ENCODE data around the gene R3HDM4.

The R3HDM4 gene

GRCh38 chr19:932648-933552, 19.9 kb upstream of the R3HDM4 start:
- TF ChIP-seq, protein P1, sequence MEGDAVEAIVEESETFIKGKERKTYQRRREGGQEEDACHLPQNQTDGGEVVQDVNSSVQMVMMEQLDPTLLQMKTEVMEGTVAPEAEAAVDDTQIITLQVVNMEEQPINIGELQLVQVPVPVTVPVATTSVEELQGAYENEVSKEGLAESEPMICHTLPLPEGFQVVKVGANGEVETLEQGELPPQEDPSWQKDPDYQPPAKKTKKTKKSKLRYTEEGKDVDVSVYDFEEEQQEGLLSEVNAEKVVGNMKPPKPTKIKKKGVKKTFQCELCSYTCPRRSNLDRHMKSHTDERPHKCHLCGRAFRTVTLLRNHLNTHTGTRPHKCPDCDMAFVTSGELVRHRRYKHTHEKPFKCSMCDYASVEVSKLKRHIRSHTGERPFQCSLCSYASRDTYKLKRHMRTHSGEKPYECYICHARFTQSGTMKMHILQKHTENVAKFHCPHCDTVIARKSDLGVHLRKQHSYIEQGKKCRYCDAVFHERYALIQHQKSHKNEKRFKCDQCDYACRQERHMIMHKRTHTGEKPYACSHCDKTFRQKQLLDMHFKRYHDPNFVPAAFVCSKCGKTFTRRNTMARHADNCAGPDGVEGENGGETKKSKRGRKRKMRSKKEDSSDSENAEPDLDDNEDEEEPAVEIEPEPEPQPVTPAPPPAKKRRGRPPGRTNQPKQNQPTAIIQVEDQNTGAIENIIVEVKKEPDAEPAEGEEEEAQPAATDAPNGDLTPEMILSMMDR (IDR thresholded peaks at IDR 0.05): no peak
- no peak for TF ChIP-seq ZFX (IDR thresholded peaks at IDR 0.05; ENCODE audit: borderline replicate concordance)
- H3K27ac ChIP-seq: no peak overlapping the region

DNA sequence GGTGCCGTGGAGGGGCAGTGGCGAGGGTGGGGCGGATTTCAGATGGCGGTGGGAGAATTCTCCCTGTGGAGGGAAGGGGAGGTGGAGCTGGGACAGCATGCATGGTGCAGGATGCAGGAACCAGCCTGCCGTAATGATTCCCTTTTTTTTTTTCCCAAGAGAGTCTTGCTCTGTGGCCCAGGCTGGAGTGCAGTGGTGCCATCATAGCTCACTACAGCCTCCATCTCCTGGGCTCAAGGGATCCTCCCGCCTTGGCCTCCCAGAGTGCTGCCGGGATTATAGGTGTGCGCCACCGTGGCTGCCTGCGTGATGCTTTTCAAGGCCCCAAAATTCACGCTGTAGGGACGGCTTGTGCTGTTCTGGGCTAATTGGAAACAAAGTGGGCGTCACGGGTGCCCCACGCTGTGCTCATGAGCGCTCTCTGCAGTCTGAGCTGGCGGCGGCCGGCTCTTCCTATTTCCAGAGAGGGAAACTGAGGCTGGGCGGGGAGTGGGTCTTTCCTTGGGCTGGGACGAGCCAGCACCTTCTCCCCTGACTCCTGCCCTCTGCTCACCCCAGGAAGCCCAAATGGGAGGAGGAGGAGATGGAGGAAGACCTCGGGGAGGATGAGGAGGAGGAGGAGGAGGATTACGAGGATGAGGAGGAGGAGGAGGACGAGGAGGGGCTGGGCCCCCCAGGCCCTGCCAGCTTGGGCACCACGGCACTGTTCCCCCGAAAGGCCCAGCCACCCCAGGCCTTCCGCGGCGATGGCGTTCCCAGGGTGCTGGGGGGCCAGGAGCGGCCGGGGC, 19.0 kb upstream of the R3HDM4 start:
- H3K27ac ChIP-seq: no peak overlapping the region
- TF ChIP-seq ZFX (IDR thresholded peaks at IDR 0.05; ENCODE audit: borderline replicate concordance): no peak
- TF ChIP-seq, protein P1 (IDR thresholded peaks at IDR 0.05): no peak

- no peak overlapping the region for H3K27ac ChIP-seq
- TF ChIP-seq ZFX (IDR thresholded peaks at IDR 0.05; ENCODE audit: borderline replicate concordance): no peak
- TF ChIP-seq, protein P1 (IDR thresholded peaks at IDR 0.05): no peak
Measured at GRCh38 chr19:929891-930258, 16.9 kb upstream of the R3HDM4 start.

- H3K27ac ChIP-seq: peak overlapping the region; percentile 36; the same call in 1 of the 2 replicates
- no peak for TF ChIP-seq ZFX (IDR thresholded peaks at IDR 0.05; ENCODE audit: borderline replicate concordance)
- TF ChIP-seq, protein P1 (IDR thresholded peaks at IDR 0.05): no peak
Measured at GRCh38 chr19:929203-929890, 16.3 kb upstream of the R3HDM4 start.

GRCh38 chr19:928471-929202, 15.6 kb upstream of the R3HDM4 start:
- H3K27ac ChIP-seq: peak overlapping the region; percentile 36; the same call in 1 of the 2 replicates
- TF ChIP-seq ZFX (IDR thresholded peaks at IDR 0.05; ENCODE audit: borderline replicate concordance): no peak
- TF ChIP-seq, protein P1 (IDR thresholded peaks at IDR 0.05): no peak

- H3K27ac ChIP-seq: 0 out of 2 replicates have a peak overlapping the region, but pooled peaks have one; percentile 36
- TF ChIP-seq, protein P1 (IDR thresholded peaks at IDR 0.05): no peak
- no peak for TF ChIP-seq ZFX (IDR thresholded peaks at IDR 0.05; ENCODE audit: borderline replicate concordance)
Measured at GRCh38 chr19:927780-928401, 14.9 kb upstream of the R3HDM4 start.

All from 22Rv1 (cell line).